Smooth muscle cell (in vitro differentiated cells): ENCODE measurements around the gene MYRIP. TPM values are rescaled to one million over a fixed set of nuclear protein-coding genes. Genes with fewer than 3 reads are reported as not detected.
"Not testable (repeated sequence)": the region's sequence is repeated elsewhere in the genome, so short reads cannot be mapped to it uniquely, and the experiment has no call there.

Experiments used
- DNase-seq: peaks from one replicate; lab custom pipeline; 2025; ENCODE audit not compliant: unreplicated experiment; lab: John Stamatoyannopoulos, UW
- H2AFZ ChIP-seq: fragments of 200-600 bp; sonication (generic); 2 replicates; pipeline ENCODE4 v1.6.0; 2016; ENCODE audit warnings: antibody characterized with exemption, low read depth, mild to moderate bottlenecking
- H3F3A ChIP-seq: fragments of 200-600 bp; sonication (generic); 2 replicates; pipeline ENCODE4 v1.6.0; 2017; ENCODE audit warnings: antibody characterized with exemption, low read depth
- H3K27ac ChIP-seq: fragments of 200-600 bp; sonication (generic); 2 replicates; pipeline ENCODE4 v1.5.1; 2016; ENCODE audit warnings: low read depth, mild to moderate bottlenecking
- H3K27me3 ChIP-seq: fragments of 200-600 bp; sonication (generic); 2 replicates; pipeline ENCODE4 v1.6.1; 2016; ENCODE audit warnings: low read depth, mild to moderate bottlenecking
- H3K36me3 ChIP-seq: fragments of 200-600 bp; sonication (generic); 2 replicates; pipeline ENCODE4 v1.5.1; 2016; ENCODE audit warnings: low read depth
- H3K4me1 ChIP-seq: fragments of 200-600 bp; sonication (generic); 2 replicates; pipeline ENCODE4 v1.5.1; 2016; ENCODE audit warnings: low read depth
- H3K4me2 ChIP-seq: fragments of 200-600 bp; sonication (generic); 2 replicates; pipeline ENCODE4 v1.6.0; 2016; ENCODE audit warnings: mild to moderate bottlenecking
- H3K4me3 ChIP-seq: fragments of 200-600 bp; sonication (generic); 2 replicates; pipeline ENCODE4 v1.5.1; 2016; ENCODE audit warnings: mild to moderate bottlenecking
- H3K79me2 ChIP-seq: fragments of 200-600 bp; sonication (generic); 2 replicates; pipeline ENCODE4 v1.6.0; 2016; ENCODE audit warnings: low read depth, mild to moderate bottlenecking
- H3K9ac ChIP-seq: fragments of 200-600 bp; sonication (generic); 2 replicates; pipeline ENCODE4 v1.6.0; 2016; ENCODE audit warnings: low read depth
- H3K9me3 ChIP-seq: fragments of 200-600 bp; sonication (generic); replicated peaks from 2 replicates; pipeline ENCODE4 v1.5.1; 2016; ENCODE audit warnings: low read depth
- H4K20me1 ChIP-seq: fragments of 200-600 bp; sonication (generic); 2 replicates; pipeline ENCODE4 v1.6.0; 2016; ENCODE audit warnings: low read depth
- WGBS: methylation state at CpG from one replicate; pipeline ENCODE4 v1.1.7; 2016; ENCODE audit warnings: low lambda C conversion rate; 5-methylcytosine and 5-hydroxymethylcytosine counted together
- polyA plus RNA-seq: library from polyadenylated mRNA; unstranded; fragments of >200 nt; fragmentation: Nextera tagmentation; extraction: Ambion mirVana; gene quantifications from 2 replicates; pipeline ENCODE4 v1.2.1, GENCODE V29; 2016
- total RNA-seq: library from RNA; depleted of rRNA; stranded (reverse); fragments of >200 nt; gene quantifications from 2 replicates; pipeline ENCODE4 v1.2.3, GENCODE V29; 2014
- TF ChIP-seq, protein P1 (sequence below): fragments of 200-600 bp; sonication (generic); IDR thresholded peaks from 2 replicates; pipeline ENCODE4 v1.5.1; 2017; ENCODE audit warnings: borderline replicate concordance, mild to moderate bottlenecking, antibody characterized with exemption; ENCODE audit not compliant: insufficient read depth, poor library complexity, severe bottlenecking

MYRIP gene
- total and polyA plus RNA-seq, 2 experiments from 2014 or later = not detected

DNA sequence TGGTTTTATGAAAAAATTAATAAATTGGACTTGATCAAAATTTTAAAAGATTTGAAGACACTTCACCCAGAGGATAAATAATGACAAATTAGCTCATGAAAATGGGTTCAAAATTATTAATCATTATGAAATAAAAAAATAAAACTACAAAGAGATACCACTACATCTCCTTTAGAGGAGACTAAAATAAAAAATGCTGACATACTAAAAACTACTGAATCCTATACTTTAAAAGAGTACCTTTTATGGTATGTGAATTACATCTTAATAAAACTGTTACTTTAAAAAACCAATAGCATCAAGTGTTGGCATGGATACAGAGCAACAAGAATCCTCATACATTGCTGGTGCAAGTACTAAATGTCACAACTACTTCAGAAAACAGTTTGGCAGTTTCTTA, 46.0 kb upstream of the MYRIP start:
- Histone ChIP-seq H3K79me2 (no peaks in the 10 kb centered on the region), H4K20me1 (no peaks in the 10 kb centered on the region), H3K36me3 (no peaks in the 10 kb centered on the region), H3K4me3 (no peak overlapping the region), H3K27ac (no peak overlapping the region), H3K4me1 (no peaks in the 10 kb centered on the region), H3K9me3 (no peaks in the 10 kb centered on the region), H3K4me2 (no peak overlapping the region), H3F3A (no peaks in the 10 kb centered on the region), H3K9ac (no peak overlapping the region), H2AFZ (no peak overlapping the region), H3K27me3 (peaks cover 24% of the 10 kb centered on the region)
- no peak for DNase-seq
- TF ChIP-seq, protein P1, sequence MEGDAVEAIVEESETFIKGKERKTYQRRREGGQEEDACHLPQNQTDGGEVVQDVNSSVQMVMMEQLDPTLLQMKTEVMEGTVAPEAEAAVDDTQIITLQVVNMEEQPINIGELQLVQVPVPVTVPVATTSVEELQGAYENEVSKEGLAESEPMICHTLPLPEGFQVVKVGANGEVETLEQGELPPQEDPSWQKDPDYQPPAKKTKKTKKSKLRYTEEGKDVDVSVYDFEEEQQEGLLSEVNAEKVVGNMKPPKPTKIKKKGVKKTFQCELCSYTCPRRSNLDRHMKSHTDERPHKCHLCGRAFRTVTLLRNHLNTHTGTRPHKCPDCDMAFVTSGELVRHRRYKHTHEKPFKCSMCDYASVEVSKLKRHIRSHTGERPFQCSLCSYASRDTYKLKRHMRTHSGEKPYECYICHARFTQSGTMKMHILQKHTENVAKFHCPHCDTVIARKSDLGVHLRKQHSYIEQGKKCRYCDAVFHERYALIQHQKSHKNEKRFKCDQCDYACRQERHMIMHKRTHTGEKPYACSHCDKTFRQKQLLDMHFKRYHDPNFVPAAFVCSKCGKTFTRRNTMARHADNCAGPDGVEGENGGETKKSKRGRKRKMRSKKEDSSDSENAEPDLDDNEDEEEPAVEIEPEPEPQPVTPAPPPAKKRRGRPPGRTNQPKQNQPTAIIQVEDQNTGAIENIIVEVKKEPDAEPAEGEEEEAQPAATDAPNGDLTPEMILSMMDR = no peak

DNA sequence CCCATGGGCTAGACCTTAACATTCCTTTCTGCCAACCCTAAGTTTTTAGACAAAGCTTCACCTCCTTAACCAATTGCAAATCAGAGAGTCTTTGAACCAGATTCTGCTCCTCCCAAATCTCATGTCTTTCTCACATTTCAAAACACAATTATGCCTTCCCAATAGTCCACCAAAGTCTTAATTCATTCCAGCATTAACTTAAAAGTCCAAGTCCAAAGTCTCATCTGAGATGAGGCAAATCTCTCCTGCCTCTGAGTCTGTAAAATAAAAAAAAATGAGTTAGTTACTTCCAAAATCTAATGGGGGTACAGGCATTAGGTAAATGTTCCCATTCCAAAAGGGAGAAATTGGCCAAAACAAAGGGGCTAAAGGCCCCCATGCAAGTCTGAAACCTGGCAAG, 43.8 kb upstream of the MYRIP start:
- H3K4me3 ChIP-seq = no peak overlapping the region
- no peak overlapping the region for H2AFZ ChIP-seq
- H3K9me3 ChIP-seq = no peaks in the 10 kb centered on the region
- H3K79me2 ChIP-seq = no peaks in the 10 kb centered on the region
- no peak overlapping the region for H3K27ac ChIP-seq
- H3K36me3 ChIP-seq = no peaks in the 10 kb centered on the region
- H3F3A ChIP-seq = no peaks in the 10 kb centered on the region
- H3K4me1 ChIP-seq = no peaks in the 10 kb centered on the region
- no peak overlapping the region for H3K4me2 ChIP-seq
- H3K9ac ChIP-seq = no peak overlapping the region
- peaks cover 10% of the 10 kb centered on the region for H3K27me3 ChIP-seq
- DNase-seq = no peak
- H4K20me1 ChIP-seq = no peaks in the 10 kb centered on the region
- TF ChIP-seq, protein P1 = no peak

DNA sequence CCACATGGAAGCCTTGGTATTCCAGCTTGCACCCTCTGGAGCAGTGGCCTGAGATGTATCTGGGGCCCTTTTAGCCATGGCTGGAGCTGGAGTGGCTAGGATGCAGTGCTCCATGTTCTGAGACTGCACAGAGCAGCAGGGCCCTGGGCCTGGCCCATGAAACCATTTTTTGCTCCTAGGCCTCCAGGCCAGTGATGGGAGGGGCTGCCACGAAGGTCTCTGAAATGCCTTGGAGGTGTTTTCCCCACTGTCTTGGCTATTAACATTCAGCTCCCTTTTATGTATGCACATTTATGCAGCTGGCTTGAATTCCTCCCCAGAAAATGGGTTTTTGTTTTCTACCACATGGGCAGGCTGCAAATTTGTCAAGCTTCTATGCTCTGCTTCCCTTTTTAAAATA, 43.0 kb upstream of the MYRIP start:
- WGBS = 82% methylated on average over 1 of the region's 1 CpG
- Histone ChIP-seq H3K36me3 (no peaks in the 10 kb centered on the region), H3F3A (no peaks in the 10 kb centered on the region), H3K27ac (no peak overlapping the region), H3K4me3 (no peak overlapping the region), H3K79me2 (no peaks in the 10 kb centered on the region), H3K27me3 (peaks cover 10% of the 10 kb centered on the region), H3K9ac (no peak overlapping the region), H3K4me2 (no peak overlapping the region), H2AFZ (no peak overlapping the region), H3K4me1 (no peaks in the 10 kb centered on the region), H4K20me1 (no peaks in the 10 kb centered on the region), H3K9me3 (no peaks in the 10 kb centered on the region)
- TF ChIP-seq, protein P1 = no peak
- DNase-seq = no peak

DNA sequence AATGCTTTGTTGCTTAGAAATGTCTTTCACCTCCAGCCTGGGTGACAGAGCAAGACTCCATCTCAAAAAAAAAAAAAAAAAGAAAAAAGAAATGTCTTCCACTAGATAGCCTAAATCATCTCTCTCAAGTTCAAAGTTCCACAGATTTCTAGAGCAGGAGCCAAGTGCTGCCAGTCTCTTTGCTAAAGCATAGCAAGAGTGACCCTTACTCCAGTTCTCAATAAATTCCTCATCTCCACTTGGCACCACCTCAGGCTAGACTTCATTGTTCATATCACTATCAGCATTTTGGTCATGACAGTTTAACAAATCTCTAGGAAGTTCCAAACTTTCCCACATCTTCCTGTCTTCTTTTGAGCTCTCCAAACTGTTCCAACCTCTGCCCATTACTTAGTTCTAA, 42.5 kb upstream of the MYRIP start:
- H3F3A ChIP-seq, H3K9me3 ChIP-seq, H3K9ac ChIP-seq, H3K27ac ChIP-seq, H3K79me2 ChIP-seq, H3K4me3 ChIP-seq, H4K20me1 ChIP-seq, H3K36me3 ChIP-seq, H3K4me2 ChIP-seq, H3K4me1 ChIP-seq, H2AFZ ChIP-seq, DNase-seq: not testable (repeated sequence)
- peaks cover 10% of the 10 kb centered on the region for H3K27me3 ChIP-seq

DNA sequence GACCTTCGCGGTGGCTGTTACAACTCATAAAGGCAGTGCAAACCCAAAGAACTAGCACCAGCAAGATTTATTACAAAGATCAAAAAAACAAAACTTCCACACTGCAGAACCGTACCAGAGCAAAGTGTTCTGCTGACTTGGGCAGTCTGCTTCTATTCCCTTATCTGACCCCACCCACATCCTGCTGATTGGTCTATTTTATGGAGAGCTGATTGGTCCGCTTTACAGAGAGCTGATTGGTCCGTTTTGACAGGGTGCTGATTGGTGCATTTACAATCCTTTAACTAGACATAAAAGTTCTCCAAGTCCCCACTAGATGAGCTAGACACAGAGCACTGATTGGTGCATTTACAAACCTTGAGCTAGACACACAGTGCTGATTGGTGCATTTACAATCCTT, 31.2 kb upstream of the MYRIP start:
- not testable (repeated sequence) for H3K9me3 ChIP-seq, H3K4me3 ChIP-seq, H4K20me1 ChIP-seq, DNase-seq, H3K36me3 ChIP-seq, H3K4me1 ChIP-seq, H3F3A ChIP-seq, H3K27ac ChIP-seq, H3K4me2 ChIP-seq, H3K9ac ChIP-seq, H2AFZ ChIP-seq, H3K79me2 ChIP-seq
- peaks cover 18% of the 10 kb centered on the region for H3K27me3 ChIP-seq
- WGBS = 96% methylated on average over 5 of the region's 5 CpGs
